HG02678 (cell line): ENCODE data around the gene SAP30L.

Experiments
- ATAC-seq: cut with Tn5 transposase; IDR thresholded peaks from one replicate; pipeline ENCODE4 v1.9.1; 2021; ENCODE audit warnings: mild to moderate bottlenecking, moderate library complexity; ENCODE audit not compliant: unreplicated experiment

Gene SAP30L

DNA sequence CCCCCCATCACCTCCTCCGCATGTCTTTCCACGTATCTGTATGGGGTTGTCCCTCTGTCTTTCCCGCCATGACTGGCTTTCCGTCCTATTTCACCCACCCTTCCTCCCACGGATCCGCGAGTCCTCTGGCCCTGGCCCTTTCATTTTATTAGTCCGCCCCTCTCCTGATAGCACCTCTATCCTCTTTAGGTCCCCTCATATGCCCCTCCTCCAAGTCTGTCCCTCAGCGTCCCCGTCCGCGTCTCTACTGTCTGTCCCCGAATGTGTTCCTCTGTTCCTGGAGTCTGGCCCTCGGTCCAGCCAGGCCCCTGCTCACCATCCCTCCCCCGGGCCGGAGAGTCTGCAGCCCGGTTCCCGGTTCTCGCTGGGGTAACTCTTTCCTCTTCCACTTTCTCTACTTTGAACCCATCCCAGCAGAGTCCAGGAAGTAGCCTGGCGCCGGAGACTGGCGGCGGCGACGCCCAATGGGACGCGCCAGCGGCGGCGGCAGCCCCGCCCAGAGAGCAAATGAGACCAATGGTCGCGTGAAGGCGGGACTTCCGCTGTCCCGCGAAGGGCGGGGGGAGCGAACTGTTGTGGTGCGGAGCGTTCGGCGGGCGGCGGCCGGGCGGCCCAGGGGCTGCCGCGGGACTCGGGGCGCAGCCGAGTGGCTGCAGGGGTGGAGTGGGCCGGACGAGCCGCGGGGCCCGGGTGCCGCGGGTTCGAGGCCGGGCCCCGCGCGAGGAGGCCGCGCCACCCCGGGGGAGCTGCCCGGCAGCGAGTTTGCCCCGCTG lies at the start of gene SAP30L:
Gene SAP30L (plus strand): TSS at position 576 of the 773 bp plus-strand sequence. CDS start 608 bp downstream, outside the sequence.
- ATAC-seq: peak; percentile 93

GRCh38 chr5:154396128-154396527 lies 49.7 kb upstream of the SAP30L start:
- no peak for ATAC-seq

GRCh38 chr5:154397652-154398406 lies 48.0 kb upstream of the SAP30L start:
- ATAC-seq: no peak

GRCh38 chr5:154400678-154401077 lies 45.1 kb upstream of the SAP30L start:
- ATAC-seq: no peak

GRCh38 chr5:154401355-154401754 lies 44.4 kb upstream of the SAP30L start:
- no peak for ATAC-seq

GRCh38 chr5:154401931-154402330 lies 43.9 kb upstream of the SAP30L start:
- ATAC-seq: no peak

GRCh38 chr5:154402611-154403010 lies 43.2 kb upstream of the SAP30L start:
- ATAC-seq: no peak

DNA sequence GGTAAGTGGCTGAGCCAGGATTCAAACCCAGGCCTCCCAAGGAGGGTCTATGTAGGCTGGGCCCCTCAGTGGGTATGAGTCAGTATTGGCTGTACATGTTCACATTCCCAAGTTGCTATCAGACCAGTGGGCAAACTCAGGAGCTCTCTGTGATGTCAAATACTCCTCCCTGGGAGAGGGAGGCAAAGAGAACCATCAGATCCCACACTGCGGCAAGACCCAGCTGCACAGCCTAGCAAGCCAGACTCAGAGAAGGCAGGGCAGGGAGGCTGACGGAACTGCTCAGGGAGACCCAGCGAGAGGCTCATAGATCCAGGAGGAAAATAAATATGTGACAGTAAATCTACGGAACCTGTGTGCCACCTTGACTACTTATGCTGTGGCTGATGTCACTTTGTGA lies 42.6 kb upstream of the SAP30L start:
- no peak for ATAC-seq

DNA sequence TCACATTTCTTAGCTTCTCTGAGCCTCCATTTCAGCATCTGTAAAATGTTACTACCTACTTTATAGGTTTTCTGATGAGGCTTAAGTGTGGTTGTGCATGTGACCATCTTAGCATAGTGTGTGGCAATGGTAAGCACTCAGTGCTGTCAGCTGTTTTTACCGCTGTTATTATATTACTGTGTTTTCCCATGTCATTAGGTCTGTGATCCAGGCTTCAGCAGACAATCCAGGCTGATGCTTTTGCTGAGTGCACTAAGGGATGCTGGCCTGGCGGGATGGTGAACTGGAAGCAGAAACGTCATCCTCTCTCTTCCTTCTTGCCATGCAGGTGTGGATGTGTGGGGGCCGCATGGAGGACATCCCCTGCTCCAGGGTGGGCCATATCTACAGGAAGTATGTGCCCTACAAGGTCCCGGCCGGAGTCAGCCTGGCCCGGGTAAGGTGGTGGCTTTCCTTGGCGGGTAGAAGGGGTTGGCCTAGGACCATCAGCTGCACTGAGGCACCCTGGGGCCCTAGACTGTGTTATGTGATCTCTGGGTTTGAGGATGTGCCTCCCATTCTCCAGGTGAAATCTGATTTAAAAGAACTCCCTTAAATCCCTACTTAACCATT lies 41.9 kb upstream of the SAP30L start:
- ATAC-seq: no peak

- peak; percentile 99 for ATAC-seq
Measured at GRCh38 chr5:154405078-154405792, 40.6 kb upstream of the SAP30L start.

DNA sequence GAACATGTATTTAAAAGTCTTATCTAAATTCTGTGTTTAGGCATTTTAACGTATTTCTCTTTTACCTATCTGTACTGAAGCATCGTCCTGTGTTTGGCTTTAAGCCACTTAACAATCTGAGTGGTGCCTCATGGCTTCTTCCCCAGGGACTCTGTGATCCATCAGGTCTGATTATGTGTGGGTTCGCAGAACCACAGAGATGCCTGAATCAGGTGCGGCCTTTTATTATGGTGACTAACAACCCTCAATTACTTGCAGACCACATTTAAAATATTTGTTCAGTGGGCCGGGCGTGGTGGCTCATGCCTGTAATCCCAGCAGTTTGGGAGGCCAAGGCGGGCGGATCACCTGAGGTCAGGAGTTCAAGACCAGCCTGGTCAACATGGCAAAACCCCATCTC lies 39.6 kb upstream of the SAP30L start:
- no peak for ATAC-seq

DNA sequence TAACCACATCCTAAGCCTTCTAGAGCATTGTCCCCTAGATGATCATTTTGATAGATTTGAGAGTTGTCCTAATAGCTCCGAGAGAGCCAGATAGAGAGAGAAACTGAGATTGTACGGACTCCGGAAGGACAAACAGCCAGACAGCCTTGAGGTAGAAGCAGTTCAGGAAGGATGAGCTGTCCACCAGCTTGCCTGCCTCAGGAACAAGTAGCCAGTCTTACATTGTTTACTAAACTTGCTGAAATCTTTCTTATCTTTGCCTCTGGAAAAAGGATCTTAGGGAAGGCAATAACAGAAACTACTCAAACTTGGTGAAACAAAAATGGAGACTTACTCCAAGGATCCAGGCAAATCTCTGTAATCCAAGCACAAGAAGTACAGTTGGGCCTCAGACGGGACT lies 39.0 kb upstream of the SAP30L start:
- ATAC-seq: no peak

DNA sequence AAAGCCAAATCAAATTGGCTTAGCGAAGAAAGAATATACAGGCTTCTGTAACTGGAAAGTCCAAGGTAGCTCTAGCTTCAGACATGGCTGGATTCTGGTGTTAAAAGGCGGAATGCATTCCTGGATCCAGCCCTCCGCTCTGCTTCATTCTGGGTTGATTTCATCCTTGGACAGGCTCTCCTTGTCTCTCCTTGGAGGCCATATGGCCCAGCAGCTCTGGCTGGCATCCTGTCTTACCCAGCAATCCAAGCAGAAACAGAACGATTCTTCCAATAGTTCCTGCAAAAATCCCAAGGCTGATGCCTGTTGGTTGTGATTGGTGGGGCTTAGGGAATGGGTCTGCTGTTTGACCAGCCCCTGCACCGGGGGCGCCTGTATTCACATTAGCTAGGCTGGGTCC lies 37.0 kb upstream of the SAP30L start:
- no peak for ATAC-seq

DNA sequence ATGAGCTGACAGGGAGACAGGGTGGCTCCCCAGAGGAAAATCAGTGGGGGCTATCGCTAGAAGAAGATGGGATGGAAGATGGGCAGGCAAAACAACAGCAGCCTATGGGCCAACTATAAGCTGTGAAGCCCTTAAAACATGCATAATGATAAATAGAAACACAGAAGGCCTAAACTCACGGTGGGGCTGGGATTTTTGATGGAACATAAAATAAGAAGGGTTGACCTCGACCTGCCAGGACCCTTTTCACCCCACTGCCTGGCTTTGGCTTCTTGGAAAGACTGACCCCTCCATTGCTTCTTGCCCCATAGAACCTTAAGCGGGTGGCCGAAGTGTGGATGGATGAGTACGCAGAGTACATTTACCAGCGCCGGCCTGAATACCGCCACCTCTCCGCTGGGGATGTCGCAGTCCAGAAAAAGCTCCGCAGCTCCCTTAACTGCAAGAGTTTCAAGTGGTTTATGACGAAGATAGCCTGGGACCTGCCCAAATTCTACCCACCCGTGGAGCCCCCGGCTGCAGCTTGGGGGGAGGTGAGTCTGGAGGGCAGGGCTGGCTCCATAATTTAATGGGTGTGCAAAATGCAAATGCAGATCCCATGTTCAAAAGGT lies 36.5 kb upstream of the SAP30L start:
- no peak for ATAC-seq

DNA sequence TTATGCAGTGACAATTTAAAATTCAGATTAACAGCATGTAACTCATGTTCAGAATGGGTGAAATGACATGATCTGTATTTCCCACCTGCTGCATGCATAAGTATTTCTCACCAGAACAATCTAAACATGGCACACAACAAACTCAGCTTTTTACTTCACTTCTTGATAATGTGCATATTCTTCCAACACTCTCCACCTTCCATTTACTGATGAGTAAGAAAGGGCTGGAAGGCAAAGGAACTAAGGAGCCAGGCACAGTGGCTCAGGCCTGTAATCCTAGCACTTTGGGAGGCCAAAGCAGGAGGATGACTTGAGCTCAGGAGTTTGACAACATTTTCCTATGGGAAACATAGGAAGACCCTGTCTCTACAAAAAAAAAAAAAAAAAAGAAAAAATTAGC lies 35.8 kb upstream of the SAP30L start:
- ATAC-seq: no peak

DNA sequence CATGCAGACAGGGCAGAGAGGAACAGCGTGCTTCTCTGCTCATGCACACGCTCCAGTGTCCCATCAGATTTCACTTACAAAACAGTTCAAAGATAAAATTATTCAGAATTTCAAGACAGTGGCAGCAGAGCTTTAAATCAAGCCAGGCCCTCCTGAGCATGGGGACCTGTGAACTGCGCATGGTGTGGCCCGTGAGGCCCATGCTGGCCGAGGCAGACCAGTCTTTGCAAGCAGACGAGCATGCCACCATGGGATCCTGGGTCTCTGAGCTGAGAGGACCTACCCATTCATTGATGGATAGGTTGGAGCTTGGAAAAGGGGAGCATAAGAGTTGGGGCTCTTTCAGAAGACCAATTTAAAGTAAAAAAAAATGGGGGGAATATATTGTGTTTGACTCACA lies 35.0 kb upstream of the SAP30L start:
- ATAC-seq: no peak

DNA sequence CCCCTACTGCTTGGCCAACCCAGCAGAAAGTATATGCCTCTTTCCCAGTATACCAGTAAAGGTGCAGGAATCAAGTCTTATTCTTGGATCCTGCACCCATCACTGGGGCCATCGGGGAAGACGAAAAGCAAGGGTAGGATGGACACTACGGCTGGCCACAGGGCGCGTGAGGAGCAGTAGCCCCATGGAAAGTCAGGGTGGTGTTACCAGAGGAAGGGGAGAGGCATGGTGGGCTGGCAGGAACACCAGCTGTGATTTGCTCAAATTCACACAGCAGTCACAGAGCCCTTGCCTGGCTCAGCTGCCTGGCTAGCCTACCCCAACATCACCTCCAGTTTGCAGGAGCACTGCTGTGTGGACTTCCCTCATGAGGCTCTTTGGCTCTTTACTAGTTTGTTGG lies 34.5 kb upstream of the SAP30L start:
- ATAC-seq: no peak

DNA sequence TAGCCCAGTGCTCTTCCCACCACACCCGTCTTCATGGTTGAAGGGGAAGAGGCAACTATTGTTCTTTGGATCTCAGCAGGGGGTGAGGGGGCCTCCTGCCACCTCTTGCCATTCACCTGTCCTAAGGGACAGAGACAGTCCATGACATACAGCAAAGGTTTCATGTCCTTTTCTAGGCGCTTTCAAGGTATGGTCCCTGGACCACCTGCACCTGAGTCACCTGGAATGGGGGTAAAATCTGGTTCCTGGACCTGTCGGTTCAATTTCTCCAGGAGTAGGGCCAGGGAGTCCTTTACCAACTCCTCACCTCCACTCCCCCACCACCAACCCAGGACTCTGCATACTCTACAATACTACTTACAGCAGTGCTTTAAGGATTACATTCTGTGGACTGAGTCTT lies 33.5 kb upstream of the SAP30L start:
- no peak for ATAC-seq

DNA sequence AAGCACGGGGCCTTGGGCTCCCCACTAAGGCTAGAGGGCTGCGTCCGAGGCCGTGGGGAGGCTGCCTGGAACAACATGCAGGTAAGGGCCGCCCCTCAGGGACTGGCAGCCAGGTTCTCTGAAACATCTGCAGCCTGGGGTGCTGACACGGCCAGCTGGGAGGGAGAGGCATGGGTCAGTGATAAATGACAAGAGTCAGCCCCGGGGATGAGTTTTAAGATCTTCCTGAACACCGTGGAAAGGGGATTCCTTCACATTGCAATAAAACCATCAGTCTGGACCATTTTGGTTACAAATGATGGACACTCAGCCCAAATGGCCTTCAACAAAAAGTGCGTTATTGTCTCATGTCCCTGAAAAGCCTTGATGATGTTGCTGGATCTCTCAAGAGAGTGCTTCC lies 32.9 kb upstream of the SAP30L start:
- ATAC-seq: no peak

- ATAC-seq: no peak
Measured at GRCh38 chr5:154415114-154415513, 30.7 kb upstream of the SAP30L start.

DNA sequence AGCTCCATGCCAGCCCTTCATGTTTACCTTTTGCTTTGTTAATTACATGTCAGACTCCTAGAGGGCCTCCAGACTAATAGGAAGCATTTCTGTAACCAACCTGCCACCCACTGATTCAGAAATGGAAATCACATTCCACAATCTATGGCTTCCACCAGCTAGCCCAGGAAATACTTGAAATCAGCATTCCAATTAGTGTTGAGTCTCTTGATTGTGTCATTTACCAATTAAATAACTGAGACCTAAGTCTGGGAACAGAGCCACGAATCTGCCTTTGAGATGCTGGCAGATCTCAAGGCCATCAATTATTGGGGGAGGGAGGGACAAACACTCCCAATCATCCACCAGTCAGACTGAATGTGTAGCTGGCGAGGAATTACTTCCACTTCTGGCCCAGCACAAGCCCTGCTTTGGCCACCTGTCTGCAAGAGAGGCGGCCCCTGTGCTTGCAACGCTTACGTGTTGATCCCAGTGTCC lies 27.4 kb upstream of the SAP30L start:
- no peak for ATAC-seq
